Airway epithelial cell (primary cell): ENCODE measurements around the gene KIZ. TPM values are rescaled to one million over a fixed set of nuclear protein-coding genes. Genes with fewer than 3 reads are reported as not detected.

Source experiments
- total RNA-seq: library from RNA; depleted of rRNA; stranded (reverse); fragments of >200 nt; gene quantifications from 2 replicates; pipeline ENCODE4 v1.2.3, GENCODE V29; 2015

Gene KIZ, protein sequence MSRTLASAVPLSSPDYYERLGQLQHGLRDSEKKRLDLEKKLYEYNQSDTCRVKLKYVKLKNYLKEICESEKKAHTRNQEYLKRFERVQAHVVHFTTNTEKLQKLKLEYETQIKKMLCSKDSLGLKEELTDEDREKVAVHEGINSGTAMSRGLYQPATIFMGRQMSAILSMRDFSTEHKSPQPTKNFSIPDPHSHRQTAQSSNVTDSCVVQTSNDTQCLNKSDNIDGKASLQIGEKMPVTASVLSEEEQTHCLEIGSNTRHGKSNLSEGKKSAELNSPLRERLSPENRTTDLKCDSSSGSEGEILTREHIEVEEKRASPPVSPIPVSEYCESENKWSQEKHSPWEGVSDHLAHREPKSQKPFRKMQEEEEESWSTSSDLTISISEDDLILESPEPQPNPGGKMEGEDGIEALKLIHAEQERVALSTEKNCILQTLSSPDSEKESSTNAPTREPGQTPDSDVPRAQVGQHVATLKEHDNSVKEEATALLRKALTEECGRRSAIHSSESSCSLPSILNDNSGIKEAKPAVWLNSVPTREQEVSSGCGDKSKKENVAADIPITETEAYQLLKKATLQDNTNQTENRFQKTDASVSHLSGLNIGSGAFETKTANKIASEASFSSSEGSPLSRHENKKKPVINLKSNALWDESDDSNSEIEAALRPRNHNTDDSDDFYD
- 12.3 and 13.1 TPM in 2 replicates for total RNA-seq

DNA sequence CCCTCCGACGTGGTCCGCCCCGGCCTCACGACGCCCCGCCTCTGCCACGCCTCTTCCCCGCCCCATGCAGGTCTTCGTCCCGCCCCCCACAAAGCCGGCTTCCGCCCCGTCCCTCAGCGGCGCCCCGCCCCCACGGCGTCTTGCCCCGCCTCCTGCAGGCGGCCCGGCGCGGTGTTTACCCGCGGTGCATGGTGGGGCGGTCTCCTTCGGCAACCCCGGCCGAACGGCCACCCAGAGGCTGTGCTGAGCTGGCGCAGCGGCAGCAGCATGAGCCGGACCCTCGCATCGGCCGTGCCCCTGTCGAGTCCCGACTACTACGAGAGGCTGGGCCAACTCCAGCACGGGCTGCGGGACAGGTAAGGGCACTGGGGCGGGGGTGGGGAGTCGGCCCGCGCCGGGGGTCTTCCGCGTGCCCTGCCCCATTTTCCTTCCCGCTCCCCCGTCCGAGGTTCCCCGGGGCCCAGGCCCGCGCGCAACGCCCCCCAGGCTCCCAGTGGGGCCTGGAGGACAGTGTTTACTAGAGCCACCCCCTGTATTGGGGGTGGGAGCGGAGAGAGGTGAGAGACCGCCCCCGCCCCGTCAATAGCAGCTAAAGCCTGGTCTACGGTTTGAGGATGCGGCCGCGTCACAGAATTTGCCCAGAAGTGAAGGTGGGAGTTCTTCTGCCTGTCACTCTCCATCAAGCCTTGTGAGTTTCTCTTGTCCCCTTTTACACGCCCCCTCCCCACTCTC lies at the start of gene KIZ:
TSS of gene KIZ (plus strand) at position 234 of the 732 bp plus-strand sequence. CDS start at position 268, 34 bp downstream.

DNA sequence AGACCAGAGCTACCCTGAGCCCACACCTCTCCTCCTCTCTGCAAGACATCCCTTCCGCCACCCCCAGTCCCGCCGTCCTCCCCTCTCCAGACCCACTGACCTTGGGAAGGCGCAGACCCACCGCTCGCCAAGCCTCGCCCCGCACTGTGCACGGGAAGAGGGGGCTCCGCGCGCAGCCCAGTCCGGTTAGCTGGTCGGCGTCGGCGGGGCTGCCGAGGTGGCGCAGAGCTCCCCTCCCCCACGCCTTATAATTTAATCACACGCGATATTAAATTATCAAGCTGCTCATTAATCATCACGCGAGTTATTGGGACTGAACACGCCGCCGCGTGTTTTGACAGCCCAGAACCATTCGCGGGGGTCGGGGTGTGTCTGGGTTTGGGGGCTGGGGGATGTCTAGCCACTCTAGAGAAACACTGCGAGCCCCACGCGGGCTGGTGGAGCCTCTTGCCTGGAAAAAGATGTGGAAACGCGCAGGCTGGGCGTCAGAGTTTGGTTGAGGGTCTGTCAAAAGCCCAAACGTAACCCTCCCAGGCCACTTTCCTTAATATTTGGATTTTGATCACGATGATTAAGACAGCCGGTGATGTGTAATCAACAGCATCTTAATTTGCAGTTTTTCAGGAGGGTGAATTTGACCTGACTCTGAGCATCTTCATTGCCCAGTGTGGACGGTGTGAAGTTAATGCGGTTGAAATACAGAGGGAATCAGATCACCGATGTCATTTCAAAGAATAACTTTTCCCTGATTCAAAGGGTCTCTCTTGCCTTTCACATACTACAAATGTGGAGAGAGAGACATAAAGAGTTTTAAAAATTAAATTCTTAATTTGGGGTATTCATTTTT lies 19.5 kb upstream of the KIZ start, which contains the start of gene LINC00237:
TSS of gene LINC00237 (minus strand) at position 188 of the 847 bp plus-strand sequence.

Other genes starting within 250 kb of the KIZ start
- not detected in 2 replicates for gene LINC00237, start 19.7 kb upstream of the KIZ start, total RNA-seq
- gene XRN2, start 177.2 kb downstream of the KIZ start, total RNA-seq = 53.7 and 63.8 TPM in 2 replicates